NCI-H774 (cell line): ENCODE results near the gene ZNF853.
A peak's percentile ranks its signal among the peaks of the same experiment; 100 is the strongest.
"Not testable (repeated sequence)": the region's sequence is repeated elsewhere in the genome, so short reads cannot be mapped to it uniquely, and the experiment has no call there.

Experiments used
- DNase-seq: peaks from one replicate; lab custom pipeline; 2025; lab: John Stamatoyannopoulos, UW

ZNF853 gene

DNA sequence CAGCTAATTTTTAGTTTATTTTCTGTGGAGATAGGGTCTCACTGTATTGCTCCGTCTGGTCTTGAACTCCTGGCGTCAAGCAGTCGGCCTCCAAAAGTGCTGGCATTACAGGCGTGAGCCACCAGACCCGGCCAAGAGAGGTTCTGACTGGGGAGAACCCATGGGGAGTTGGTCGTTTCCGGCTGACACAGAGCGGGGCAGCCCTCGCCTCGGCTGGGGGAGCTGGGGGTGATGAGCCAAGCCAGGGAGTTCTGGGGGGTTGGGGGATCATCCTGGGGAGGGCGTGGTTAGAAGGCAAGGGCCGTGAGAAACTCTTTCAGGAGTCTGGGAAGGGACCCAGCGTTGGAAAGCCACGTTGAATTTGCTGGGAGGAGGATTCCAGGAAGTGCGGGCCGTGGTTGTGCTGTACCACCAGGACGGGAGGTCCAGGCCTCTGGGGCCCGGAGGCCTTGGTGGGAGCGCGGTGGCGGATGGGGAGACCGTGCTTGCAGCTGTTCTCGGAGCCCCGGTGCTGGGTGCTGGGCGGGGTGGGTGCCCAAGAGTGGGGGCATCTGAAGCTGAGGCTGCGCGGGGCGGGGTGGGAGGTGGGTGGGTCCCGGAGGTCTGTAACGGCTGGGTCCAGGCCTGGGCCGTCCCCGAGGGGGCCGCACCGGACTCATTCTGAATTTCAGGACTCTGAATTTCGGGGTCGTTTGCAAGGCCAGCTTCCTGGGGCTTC lies 8.4 kb upstream of the ZNF853 start:
- no peak for DNase-seq

DNA sequence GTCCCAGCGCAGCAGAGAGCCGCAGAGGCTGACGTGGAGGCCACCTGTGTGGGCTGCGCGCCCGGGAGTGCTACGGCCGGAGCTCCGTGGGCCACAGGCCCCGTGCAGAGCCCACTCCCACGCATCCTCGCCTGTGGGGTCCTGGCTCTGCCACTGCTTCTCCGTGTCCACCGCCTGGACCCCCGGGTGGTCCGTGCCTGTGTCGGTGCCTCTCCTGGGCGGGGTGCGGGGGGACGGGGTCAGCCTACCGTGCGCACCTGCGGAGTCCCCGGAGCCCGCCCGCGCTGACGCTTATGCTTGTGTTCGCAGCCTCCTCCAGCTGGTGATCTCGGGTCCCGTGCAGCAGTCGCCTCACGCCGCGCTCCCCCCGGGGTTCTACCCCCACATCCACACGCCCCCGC lies 7.8 kb upstream of the ZNF853 start:
- no peak for DNase-seq

DNA sequence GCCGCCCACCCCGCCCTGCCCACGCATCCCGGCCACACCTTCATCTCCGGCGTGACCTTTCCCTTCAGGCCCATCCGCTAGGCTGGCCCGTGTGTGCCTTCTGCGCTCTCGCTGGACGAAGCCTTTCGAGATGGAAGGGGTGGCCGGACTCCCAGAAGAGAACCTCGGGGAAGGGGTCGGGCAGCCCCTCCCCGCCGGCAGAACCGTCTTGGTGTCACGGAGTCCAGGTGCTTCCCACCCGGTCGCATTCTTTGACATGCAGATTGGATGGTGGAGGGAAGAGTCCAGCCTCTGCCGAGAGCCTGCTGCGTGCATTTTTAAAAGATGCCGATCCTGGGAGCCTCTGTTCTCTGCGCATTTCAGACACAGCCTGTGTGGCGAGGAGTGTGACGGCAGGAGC lies 7.3 kb upstream of the ZNF853 start:
- no peak for DNase-seq

DNA sequence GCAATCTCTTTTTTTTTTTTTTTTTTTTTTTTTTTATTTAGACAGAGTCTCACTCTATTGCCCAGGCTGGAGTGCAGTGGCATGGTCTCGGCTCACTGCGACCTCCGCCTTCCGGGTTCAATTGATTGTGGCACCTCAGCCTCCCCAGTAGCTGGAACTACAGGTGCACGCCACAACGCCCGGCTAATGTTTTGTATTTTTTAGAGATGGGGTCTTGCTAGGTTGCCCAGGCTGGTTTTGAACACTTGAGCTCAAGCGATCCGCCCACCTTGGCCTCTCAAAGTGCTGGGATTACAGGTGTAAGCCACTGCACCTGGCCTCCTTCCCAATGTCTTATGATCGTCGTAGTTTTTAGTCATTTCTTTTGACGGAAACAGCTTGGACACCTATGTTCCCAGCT lies 6.6 kb upstream of the ZNF853 start:
- no peak for DNase-seq

DNA sequence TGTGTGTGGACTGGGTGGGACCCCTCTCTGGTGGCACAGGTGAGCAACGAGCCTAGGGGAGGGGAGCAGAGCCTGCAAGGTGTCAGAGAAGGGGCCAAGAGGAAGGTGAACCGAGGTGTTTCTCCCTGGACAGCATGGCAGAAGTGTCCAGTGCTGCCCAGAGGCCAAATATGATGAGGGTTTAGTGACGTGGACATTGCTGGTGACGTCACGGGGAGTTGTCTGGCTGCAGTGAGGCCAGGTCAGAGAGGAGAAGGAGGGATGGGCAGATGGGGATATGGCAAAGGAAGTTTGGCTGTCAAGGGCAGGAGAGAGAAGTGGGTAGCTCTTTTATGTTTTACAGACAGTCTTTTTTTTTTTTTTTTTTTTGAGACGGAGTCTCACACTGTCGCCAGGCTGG lies 2.6 kb upstream of the ZNF853 start:
- no peak for DNase-seq

DNA sequence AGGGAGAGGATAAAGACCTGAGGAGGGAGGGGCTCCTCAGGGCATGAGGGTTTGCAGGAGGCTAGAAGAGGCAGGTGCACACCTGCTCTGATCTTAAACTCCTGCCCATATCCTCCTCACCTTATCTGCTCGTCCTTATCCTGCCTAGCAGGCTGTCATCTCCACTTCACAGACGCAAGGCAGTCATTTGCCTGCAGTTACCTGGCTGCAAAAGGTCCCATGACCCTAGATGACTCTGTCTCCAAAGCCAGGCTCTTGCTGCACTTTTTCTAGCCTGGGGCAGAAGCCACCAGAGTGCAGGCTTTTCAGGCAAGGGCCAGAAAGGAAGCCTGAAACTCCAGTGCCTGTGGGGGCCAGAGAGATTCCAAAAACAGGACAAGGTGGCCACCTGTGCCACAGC lies 1.7 kb upstream of the ZNF853 start:
- DNase-seq: no peak

DNA sequence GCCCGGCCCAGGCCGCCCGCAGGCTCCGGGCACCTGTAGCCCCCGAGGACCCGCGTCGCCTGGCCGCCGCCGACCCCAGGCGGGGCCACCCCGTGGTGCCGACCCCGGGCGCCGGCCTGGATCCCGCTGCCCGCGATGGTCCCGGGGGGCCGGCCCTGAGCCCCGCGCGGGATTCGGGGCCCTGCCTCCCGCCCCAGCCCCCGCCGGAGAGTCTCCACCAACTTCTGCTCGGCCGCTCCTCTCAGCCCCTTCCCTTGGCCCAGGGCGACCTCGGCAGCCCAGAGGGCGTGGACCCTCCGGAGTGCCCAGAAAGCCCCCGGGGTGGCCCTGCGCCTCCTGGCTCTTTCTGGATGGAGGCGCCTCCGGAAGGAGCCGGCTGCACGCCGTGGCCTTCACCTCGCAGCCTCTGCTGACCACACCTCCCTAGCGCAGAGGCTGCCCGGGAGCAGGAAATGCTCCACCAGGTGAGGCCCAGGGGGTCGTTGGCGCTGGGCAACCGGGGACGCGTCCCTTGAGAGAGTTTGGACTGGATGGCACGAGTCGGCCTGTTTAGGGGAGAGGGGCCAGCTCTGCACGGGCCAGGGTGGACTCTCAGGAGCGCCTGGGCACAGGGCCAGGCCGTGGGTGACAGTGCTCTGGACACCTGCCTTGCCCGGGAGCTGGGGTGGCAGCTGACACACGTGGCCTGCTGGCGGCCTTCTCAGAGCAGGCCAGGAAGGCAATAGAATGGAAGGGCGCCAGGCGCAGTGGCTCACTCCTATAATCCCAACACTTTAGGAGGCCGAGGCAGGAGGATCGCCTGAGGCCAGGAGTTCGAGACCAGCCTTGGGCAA lies 529 bp downstream of the ZNF853 start:
- peak; percentile 52 for DNase-seq

DNA sequence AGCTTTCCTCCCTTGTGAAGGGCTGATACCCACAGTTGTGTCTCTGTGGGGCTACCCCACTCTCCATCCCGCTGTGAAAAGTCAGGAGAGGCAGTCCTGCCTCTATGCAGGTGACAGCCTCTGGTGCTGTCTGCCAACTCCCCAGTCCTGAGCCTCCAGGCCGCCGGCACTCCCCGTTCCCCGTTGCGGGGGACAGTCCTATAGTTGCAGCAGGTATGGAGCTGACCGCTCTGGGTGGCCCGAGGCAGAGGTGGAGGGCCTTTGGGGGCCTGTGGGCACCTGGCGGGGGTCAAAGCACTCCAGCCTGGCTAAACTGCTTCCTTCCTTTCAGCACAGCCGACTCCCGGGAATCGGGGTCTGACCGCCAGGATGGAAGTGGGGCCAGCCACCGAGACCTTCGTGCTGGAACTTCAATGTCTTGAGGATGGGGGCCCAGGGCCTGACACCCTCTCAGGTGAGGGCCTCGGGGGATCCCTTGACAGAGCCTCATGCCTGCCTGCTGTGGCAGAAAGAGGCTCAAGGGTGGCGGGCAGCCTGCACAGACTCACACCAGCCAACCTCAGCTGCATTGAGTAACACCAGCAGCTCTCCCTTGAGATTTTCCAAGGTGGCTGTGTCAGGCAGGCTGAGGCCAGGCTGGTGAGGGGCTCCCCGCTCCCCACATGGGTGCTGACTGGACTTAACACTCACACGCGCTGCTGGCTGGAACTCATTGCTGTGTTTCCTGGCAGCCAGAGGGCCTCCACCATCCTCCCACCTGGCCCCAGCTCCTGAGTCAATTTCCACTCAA lies 1.6 kb downstream of the ZNF853 start:
- DNase-seq: no peak

DNA sequence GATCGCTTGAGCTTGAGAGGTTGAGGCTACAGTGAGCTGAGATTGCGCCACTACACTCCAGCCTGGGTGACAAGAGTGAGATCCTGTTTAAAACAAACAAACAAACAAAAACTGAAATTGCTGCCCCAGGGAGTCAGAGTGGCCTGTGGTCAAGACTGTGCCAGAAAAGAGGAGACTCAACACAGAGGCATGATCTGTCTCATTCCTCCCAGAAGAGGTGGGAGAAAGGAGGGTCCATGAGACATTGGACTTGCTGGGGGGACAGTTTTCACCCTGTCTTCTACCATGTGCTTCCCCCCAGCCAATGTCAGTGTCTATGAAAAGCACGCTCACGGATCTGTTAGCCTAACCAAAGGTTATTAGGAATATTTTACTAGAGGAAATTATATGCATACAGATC lies 3.2 kb downstream of the ZNF853 start:
- DNase-seq: no peak

DNA sequence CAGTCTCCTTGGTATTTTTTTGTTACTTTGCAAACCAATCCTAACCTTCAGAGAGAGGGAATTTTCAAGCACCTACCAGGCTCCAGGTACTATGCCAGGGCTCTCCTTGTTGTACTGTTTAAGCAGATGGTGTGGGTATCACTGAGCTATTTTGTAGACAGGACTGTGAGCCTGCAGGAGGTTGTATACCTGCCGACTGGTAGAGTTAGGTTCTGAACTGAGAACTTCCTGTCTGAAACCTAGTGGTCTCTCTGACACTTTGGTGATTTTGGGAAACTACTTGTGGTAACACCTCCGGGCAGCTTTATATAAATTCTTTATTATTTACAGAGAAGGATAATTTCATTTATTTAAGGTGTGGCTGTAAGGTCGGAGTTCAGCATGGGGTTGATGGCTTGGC lies 4.6 kb downstream of the ZNF853 start:
- no peak for DNase-seq

DNA sequence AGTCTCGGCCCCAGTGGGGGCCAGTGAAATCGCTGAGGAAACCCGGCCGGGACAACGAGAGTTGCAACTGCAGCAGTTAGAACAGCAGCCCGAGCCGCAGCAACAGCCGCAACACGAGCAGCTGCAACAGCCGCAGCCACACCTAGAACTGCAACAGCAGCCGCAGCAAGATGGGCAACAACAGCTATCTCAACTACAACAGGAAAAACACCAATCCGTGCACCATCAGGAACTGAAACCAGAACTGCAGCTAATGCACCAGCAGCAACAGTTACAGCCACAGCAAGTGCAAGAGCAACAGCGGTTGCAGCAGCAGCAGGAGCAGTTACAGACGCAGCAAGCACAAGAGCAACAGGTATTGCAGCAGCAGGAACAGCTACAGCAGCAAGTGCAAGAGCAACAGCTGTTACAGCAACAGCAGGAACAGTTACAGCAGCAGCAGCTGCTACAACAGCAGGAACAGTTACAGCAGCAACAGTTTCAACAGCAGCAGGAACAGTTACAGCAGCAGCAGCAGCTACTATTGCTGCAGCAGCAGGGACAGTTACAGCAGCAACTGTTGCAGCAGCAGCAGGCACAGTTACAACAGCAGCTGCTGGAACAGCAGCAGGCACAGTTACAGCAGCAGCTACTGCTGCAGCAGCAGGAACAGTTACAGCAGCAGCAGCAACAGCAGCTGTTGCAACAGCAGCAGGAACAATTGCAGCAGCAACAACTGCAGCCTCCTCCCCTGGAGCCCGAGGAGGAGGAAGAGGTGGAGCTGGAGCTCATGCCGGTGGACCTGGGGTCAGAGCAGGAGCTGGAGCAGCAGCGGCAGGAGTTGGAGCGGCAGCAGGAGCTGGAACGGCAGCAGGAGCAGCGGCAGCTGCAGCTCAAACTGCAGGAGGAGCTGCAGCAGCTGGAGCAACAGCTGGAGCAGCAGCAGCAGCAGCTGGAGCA lies 6.1 kb downstream of the ZNF853 start:
- no peak for DNase-seq

DNA sequence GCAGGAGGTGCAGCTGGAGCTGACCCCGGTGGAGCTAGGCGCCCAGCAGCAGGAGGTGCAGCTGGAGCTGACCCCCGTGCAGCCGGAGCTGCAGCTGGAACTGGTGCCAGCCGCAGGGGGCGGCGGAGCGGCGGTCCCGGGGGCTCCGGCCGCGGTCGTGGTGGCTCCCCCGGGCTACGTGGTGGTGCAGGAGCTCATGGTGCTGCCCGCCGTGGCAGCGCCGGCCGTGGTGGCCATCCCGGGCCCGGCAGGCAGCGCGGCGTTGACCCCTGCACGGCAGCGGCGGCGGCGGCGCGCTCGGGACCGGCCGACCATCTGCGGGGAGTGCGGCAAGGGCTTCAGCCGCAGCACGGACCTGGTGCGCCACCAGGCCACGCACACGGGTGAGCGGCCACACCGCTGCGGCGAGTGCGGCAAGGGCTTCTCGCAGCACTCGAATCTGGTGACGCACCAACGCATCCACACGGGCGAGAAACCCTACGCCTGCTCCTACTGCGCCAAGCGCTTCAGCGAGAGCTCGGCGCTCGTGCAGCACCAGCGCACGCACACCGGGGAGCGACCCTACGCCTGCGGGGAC lies 6.8 kb downstream of the ZNF853 start:
- no peak for DNase-seq

DNA sequence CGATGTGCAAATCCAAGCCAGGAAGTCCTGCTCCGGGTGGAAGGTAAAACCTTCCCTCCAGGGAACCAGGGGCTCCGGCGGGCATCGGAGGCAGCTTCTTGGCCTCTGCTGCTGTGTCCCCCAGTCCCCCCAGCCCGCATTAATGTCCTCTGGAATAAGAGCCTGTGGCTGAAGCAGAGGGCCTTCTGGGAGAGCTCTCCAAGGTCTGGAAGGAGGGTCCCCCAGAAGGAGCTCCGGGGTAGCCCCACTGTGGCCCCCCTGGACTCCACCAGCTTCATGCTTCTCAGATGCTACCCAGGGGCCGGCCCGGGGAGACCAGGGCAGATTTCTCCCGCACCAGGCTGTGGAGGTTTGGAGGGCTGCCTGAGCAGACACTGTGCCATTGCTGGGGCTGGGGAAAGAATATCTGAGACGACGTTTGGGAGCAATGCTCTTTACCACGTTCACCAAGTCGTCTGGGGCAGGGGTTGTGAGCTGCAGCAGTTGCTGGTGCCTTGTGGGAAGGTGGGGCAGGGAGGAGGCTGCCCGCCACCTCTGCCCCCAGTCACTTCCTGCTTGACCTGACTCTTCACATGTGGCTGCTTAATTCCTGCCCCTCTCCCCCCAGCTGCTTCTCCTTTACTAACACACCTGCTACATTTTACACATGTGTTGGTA lies 8.3 kb downstream of the ZNF853 start:
- no peak for DNase-seq

DNA sequence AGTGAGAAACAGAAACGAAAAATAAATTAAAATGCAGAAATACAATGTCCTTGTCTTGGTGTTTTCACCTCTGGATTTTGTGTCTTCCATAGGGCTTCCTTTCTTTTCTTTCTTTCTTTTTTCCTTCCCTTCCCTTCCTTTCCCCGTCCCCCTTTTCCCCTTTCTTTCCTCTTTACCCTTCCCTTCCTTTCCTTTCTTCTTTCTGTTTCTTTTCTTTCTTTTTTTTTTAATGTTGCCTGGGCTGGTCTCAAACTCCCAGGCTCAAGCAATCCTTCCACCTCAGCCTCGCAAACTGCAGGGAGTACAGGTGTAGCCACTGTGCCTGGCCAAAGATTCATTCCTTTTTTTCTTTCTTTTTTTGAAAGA lies 8.8 kb downstream of the ZNF853 start:
- DNase-seq: no peak

DNA sequence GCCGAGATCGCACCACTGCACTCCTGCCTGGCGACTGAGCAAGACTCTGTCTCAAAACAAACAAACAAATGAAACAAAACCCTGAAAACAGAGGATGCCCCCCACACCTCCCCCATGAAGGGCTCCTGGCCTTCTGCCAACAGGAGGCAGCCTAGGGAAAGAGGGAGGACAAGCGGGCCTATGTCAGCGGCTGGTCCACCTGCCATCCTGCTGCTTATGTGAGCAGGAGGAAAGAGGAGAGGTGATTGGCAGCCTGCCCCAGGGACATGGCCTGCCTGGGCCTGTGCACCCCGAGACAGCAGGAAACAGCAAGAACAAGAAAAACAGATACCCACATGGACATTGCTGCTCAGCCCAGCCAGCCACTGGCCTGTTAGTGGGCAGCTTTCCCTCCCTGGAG lies 12.6 kb downstream of the ZNF853 start:
- no peak for DNase-seq

DNA sequence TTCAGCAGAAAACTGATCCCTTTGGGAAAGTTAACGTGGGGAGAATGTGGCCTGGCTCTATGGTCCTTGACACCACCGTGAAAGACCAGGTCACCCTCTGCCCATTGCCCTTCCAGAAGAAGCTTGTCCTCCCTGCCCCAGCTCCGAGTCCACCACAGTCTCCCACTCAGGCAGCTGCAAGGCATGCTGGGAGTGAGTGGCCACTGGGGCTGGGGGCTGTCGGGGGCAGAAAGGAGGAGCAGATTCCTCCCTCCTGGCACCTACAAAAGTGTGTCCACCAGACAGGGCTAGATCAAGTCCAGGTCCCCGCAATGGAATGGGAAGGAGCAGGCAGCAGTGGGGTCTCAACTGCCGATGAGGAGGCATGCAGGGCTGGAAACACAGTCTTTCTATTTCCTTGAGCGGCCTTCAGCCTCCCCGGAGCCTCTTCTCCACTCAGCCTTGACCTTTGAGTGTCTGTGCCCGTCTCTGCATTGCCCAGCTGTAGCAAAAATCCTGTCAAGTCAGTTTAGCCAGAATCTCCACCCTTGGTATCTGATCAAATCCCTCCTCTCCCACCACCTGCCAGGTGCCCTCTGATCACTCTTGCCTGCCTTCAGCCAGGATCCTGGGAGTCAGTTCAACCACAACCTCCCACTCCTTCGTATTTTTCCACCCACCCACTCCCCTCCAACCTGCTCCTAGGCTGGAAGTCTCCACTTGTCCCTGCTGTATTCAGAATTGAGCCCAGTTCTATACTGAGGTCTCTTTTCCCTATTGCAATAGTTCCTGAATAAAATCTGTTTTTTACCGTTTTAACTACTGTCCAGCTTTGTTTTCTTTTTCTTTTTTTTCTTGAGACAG lies 14.8 kb downstream of the ZNF853 start:
- DNase-seq: no peak

DNA sequence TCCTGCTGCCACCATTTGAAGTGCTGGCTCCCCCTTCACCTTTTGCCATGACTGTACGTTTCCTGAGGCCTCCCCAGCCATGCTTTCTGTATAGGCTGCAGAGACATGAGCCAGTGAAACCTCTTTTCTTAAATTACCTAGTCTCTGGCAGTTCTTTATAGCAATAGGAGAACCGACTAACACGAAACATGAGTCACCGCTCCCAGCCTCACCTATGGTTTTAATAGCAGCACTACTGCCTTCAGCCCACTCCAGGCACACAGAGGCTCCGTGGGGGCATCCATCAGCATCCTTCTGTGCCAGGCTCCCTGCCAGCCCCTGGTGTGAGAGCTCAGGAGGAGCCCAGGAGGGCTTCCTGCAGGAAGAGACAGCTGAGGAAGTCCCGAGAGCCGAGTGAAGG lies 16.2 kb downstream of the ZNF853 start:
- no peak for DNase-seq

DNA sequence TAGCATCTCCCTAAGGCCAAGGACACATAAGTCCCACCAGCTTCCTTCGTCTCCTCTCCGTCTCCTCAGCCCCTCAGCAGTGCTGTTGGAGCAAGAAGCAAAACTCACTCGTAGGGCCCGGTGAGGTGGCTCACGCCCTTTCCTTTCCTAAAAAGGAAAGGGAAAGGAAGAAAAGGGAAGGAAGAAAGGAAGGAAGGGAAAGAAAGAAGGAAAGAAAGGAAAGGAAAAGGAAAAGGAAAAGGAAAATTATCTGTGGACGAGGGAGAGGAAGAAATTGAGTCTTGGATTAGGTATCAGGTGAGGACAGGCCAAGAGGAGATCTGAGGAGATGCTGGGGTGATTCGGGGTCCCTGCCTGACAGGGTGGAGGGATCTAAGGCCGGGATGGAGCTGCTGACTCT lies 18.6 kb downstream of the ZNF853 start:
- no peak for DNase-seq

DNA sequence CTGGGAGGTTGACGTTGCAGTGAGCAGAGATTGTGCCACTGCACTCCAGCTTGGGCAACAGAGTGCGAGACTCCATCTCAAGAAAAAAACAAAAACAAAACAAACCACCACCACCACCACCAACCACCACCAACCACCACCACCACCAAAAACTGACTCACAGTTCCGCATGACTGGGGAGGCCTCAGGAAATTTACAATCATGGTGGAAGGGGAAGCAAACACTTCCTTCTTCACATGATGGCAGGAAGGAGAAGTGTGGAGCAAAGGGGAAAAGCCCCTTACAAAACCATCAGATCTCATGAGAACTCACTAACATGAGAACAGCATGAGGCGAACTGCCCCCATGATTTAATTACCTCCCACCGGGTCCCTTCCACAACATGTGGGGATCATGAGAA lies 19.6 kb downstream of the ZNF853 start:
- DNase-seq: not testable (repeated sequence)
